IPS-15b (cell line): Measurements from ENCODE around the gene GPC5.

Experiments used
- H3K27me3 ChIP-seq: one replicate; pipeline ENCODE4 v1.6.1; 2013; ENCODE audit warnings: low read length; ENCODE audit not compliant: control insufficient read depth, insufficient read depth
- H3K36me3 ChIP-seq: one replicate; pipeline ENCODE4 v1.6.1; 2013; ENCODE audit warnings: low read length; ENCODE audit not compliant: control insufficient read depth, insufficient read depth
- H3K4me1 ChIP-seq: one replicate; pipeline ENCODE4 v1.6.1; 2013; ENCODE audit warnings: mild to moderate bottlenecking, low read length; ENCODE audit not compliant: control insufficient read depth, insufficient read depth
- H3K4me3 ChIP-seq: one replicate; pipeline ENCODE4 v1.5.1; 2013; ENCODE audit warnings: low read depth, low read length
- H3K9ac ChIP-seq: one replicate; pipeline ENCODE4 v1.6.1; 2013; ENCODE audit warnings: low read depth, mild to moderate bottlenecking, low read length
- H3K9me3 ChIP-seq: one replicate; pipeline ENCODE4 v1.6.1; 2013; ENCODE audit warnings: mild to moderate bottlenecking, low read length; ENCODE audit not compliant: control insufficient read depth, insufficient read depth

GPC5 gene

GRCh38 chr13:92626274-92626673 is 1227.9 kb downstream of the GPC5 start:
- no peaks in the 10 kb centered on the region for H3K36me3 ChIP-seq
- no peaks in the 10 kb centered on the region for H3K9me3 ChIP-seq
- H3K4me1 ChIP-seq: no peaks in the 10 kb centered on the region
- no peak overlapping the region for H3K4me3 ChIP-seq
- no peak overlapping the region for H3K9ac ChIP-seq
- H3K27me3 ChIP-seq: no peaks in the 10 kb centered on the region

GRCh38 chr13:92640936-92641335 is 1242.5 kb downstream of the GPC5 start:
- H3K4me1 ChIP-seq: no peaks in the 10 kb centered on the region
- no peaks in the 10 kb centered on the region for H3K36me3 ChIP-seq
- no peak overlapping the region for H3K9ac ChIP-seq
- no peak overlapping the region for H3K4me3 ChIP-seq
- H3K27me3 ChIP-seq: no peaks in the 10 kb centered on the region
- H3K9me3 ChIP-seq: no peaks in the 10 kb centered on the region

GRCh38 chr13:92649140-92649813 is 1250.9 kb downstream of the GPC5 start:
- Histone ChIP-seq H3K4me1 (no peaks in the 10 kb centered on the region), H3K9me3 (no peaks in the 10 kb centered on the region), H3K36me3 (no peaks in the 10 kb centered on the region), H3K27me3 (no peaks in the 10 kb centered on the region), H3K4me3 (no peak overlapping the region), H3K9ac (no peak overlapping the region)

DNA sequence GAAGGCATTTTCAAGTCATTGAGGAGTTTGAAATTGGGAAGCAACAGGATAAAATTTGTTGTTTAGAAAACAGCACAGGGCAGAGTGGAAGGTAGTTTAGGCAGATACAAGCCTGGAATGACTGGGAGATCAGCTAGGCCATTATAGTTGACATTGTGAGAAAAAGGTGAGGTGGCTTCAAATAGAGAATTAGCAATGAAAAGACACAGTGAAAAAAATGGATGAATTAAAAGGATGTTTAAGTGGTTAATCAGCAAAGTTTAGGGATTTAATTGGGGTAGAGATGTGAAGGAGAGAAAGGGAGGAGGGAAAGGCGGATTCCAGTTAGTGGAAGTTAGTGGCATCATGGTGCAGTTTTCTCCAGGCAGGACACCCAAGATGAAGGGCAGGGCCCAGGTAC is 1257.7 kb downstream of the GPC5 start:
- Histone ChIP-seq H3K4me1 (no peaks in the 10 kb centered on the region), H3K9me3 (no peaks in the 10 kb centered on the region), H3K9ac (no peak overlapping the region)

GRCh38 chr13:92656648-92657047 is 1258.2 kb downstream of the GPC5 start:
- Histone ChIP-seq H3K27me3 (no peaks in the 10 kb centered on the region), H3K36me3 (no peaks in the 10 kb centered on the region), H3K9me3 (no peaks in the 10 kb centered on the region), H3K4me1 (no peaks in the 10 kb centered on the region), H3K9ac (no peak overlapping the region), H3K4me3 (no peak overlapping the region)

More for the DNA sequence above, 1257.7 kb downstream of the GPC5 start:
- H3K36me3 ChIP-seq: no peaks in the 10 kb centered on the region
- no peaks in the 10 kb centered on the region for H3K27me3 ChIP-seq
- no peak overlapping the region for H3K4me3 ChIP-seq

- Histone ChIP-seq H3K9ac (no peak overlapping the region), H3K4me3 (no peak overlapping the region), H3K4me1 (no peaks in the 10 kb centered on the region), H3K27me3 (no peaks in the 10 kb centered on the region), H3K9me3 (no peaks in the 10 kb centered on the region), H3K36me3 (no peaks in the 10 kb centered on the region)
Measured at GRCh38 chr13:92657565-92657964, 1259.1 kb downstream of the GPC5 start.

GRCh38 chr13:92658293-92658692 is 1259.9 kb downstream of the GPC5 start:
- no peaks in the 10 kb centered on the region for H3K27me3 ChIP-seq
- no peaks in the 10 kb centered on the region for H3K4me1 ChIP-seq
- H3K9ac ChIP-seq: no peak overlapping the region
- no peaks in the 10 kb centered on the region for H3K36me3 ChIP-seq
- no peak overlapping the region for H3K4me3 ChIP-seq
- no peaks in the 10 kb centered on the region for H3K9me3 ChIP-seq

DNA sequence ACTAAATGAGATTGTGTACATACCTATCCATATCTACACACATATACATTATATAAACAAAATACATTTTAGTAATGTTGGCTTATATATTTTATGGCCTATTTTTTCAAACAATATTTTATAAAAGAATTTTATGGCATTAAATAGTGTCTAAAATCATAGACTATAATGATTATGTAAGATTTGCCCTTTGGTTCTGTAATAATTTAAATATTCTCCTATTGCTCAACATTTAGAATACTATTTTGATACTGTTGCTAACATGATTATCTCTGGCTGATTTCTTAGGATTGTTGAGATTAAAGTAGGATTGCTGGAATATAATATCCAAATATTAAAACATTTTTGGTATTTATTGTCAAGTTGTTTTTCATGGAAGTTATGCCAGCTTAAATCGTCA is 1263.0 kb downstream of the GPC5 start:
- no peak overlapping the region for H3K9ac ChIP-seq
- no peaks in the 10 kb centered on the region for H3K36me3 ChIP-seq
- H3K9me3 ChIP-seq: no peaks in the 10 kb centered on the region
- H3K4me3 ChIP-seq: no peak overlapping the region
- H3K27me3 ChIP-seq: no peaks in the 10 kb centered on the region
- no peaks in the 10 kb centered on the region for H3K4me1 ChIP-seq

- H3K27me3 ChIP-seq: no peaks in the 10 kb centered on the region
- H3K9ac ChIP-seq: no peak overlapping the region
- no peak overlapping the region for H3K4me3 ChIP-seq
- no peaks in the 10 kb centered on the region for H3K9me3 ChIP-seq
- no peaks in the 10 kb centered on the region for H3K4me1 ChIP-seq
- no peaks in the 10 kb centered on the region for H3K36me3 ChIP-seq
Measured at GRCh38 chr13:92668157-92668556, 1269.7 kb downstream of the GPC5 start.

DNA sequence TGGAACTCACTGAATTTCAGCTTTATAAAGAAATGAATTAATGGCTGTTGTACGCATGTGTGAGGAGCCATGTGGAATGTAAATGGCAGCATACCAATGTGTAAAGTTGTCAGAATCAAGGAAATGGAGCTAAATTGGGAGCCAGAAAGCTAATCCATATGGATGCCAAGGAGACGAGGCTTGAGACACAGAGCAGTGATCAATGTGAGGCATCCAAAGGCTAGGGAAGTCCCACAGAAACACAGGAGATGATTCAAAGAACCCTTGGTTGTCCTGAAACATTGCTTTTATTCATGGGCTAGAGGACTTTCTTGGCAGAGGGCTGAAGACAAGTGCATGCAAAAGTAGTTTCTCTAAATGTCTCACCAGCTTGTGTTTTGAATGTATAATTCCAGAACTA is 1271.7 kb downstream of the GPC5 start:
- Histone ChIP-seq H3K27me3 (no peaks in the 10 kb centered on the region), H3K9me3 (no peaks in the 10 kb centered on the region), H3K4me3 (no peak overlapping the region), H3K36me3 (no peaks in the 10 kb centered on the region), H3K4me1 (no peaks in the 10 kb centered on the region), H3K9ac (no peak overlapping the region)

DNA sequence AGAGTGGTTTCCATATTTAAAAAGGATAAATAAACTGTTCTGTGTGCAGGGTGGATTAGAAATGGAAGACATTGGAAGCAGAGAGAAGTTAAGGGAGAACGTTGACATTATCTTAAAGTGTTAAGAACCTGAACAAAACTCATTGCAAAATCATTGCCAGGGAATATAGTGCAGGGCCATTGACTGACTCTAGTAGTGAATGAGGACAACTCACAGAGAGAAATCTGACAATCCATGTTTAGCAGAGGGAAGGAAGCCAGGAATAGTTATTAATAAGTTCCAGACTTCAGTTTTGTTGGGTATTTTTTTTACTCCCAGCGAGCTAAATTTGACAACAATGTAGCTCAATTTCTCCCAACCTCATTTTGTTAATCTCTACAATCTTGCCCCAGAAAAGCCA is 1273.4 kb downstream of the GPC5 start:
- Histone ChIP-seq H3K36me3 (no peaks in the 10 kb centered on the region), H3K9ac (no peak overlapping the region), H3K9me3 (no peaks in the 10 kb centered on the region), H3K4me1 (no peaks in the 10 kb centered on the region), H3K4me3 (no peak overlapping the region), H3K27me3 (no peaks in the 10 kb centered on the region)

GRCh38 chr13:92676246-92676645 is 1277.8 kb downstream of the GPC5 start:
- Histone ChIP-seq H3K4me1 (peaks cover 3% of the 10 kb centered on the region), H3K4me3 (no peak overlapping the region), H3K36me3 (no peaks in the 10 kb centered on the region), H3K9me3 (no peaks in the 10 kb centered on the region), H3K27me3 (no peaks in the 10 kb centered on the region), H3K9ac (no peak overlapping the region)
